ENCODE data around the gene ZBTB20.
"Not testable (repeated sequence)": the region's sequence is repeated elsewhere in the genome, so short reads cannot be mapped to it uniquely, and the experiment has no call there.

The ZBTB20 gene

DNA sequence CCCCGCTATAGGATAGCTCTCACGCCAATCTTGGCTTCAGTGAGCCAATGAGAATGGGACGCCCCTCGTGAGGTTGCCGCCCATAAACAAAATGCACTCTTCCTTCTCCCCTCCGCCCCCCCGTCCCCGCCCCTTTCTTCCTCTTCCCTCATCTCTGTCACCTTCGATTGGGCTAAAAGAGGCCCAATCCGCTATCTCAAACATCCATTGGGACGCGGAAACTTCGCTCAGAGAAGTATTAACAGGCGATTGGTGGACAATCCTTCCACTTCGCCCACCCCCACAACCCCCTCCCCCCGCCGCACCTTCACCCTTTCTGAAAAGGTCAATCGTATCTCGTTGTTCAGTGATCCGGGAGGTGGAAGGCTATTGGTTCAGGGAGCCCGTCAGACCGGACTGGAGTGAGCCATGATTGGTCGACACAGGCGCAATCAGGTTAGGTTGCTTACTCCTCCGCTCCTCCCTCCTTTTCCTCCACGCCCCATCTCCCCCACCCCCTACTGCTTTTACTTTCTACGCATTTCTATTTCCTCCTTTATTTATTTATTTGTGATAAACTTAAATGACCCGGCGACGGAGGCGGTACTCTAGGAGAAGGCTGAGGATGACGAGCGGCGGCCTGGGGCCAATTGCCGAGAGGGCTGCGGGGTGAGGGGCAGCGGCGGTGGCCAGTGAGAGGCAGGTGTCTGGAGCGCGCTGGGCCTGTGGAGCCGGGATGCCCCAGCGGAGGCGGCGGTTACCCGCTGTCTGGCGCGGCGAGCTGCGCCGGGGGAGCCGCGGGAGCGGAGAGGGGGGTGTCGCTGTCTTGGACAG, 447 bp upstream of the ZBTB20 start:
- peak; percentile 100 for DNase-seq

DNA sequence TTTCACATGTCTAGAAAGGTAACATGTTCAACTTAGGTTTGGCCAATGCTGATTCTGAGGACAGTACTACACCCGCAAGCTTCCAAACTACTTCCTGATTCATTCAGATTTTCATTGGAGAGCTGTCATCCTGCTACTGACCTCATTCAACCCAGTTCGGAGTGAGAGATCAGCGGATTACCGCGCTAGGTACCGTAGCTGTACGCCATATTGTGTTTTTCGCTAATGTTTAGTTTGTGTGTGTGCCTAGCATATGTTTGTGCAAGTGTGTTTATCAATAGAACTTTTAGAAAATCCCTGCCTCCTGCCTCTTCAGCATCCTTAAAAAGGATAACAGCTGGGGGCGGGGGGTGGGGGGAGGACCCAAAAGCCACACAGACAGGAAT, 1.1 kb downstream of the ZBTB20 start:
- peak; percentile 88 to 92 for DNase-seq

DNA sequence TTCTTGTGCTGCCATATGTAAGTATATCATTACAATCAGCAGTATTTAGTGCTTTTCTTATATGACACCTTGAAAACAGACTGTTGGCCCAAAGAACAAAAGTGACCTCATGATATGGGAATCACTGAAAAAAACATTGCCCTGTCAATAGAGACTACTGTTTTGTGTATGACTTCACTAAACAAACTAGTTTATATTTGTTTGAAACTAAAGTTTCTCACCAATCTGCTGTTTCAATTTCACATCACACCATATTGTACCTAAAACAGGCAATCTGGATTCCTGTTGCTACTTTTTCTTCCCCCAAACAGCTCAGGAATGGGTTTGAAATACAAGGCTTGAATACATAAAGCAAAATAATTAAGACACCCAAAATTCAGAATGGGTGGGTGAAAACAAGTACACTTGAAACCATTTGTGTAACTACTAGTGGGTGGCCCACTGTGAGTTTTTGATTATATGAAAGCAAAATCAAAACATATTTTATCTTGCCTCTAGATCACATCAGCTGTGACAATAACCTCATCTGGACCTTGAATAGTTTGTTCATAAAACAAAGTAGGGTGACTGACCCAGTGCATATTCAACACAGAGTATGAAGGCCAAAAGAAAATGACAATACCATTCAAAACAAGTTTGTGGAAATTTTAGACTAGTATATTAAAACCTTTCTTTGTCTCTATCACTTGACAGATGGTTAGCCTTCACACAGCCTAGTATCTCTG, 5.9 kb downstream of the ZBTB20 start:
- no peak for DNase-seq

DNA sequence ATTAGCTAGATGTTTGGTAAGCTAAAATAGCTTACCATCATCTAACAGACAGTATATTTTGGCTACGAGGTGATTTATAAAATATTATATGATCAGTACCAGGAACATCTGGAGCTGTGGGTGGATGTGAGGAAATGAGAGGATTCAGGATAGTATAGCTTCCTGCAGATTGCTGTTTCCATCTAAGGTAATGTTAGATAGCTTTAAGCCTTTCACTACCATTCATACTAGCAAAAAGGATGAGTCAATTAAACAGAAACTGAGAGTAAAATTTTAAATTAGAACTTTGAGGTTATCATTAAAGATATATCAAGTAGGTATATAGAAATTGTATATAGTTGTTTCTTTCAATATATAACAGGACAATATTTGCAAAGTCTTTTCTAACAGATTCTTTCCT, 8.0 kb downstream of the ZBTB20 start:
- DNase-seq, result no peak

DNA sequence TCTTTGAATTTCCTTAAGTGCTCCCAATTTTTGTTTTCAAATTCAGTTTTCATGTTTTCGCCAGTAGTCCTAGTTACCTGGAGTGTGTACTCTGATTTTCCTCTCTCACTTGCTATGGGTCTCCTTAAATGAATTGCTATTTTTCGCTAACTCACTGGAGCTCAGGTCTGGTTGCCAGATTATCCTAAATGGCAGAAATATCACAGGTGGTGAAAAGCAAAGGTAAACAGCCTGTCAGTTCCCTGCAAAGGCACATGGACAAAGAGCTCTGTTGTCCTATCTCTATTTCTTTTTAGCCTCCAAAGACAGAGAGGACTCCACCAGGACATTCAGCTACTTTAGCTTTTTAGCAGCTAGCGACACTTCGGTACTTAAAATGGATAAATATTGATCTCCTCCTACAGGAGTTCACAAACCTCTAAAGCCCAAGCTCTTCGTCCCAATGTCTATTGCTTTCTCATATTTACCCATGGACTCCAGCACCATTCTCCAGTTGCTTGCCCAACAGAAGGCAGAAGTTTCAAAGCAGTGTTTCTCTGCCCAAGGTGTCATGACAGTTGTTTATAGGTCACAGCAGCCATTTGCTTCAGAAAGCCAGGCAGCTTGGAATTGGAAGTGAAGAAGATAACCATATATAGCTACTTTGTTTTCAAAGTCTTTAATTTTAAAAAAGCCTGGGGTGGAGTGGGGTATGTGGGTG, 12.3 kb downstream of the ZBTB20 start:
- no peak for DNase-seq

DNA sequence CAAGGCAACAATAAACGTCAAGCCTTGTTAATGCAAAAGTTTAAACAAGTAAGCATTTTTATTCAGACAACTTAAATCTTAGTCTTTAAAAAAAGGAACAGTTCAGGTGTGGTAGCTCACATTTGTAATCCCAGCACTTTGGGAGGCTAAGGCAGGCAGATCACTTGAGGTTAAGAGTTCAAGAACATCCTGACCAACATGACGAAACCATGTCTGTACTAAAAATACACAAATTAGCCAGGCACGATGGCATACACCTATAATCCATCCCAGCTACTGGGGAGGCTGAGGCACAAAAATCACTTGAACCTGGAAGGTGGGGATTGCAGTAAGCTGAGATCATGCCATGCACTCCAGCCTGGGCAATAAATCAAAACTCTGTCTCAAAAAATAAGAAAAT, 19.9 kb downstream of the ZBTB20 start:
- DNase-seq, result no peak

DNA sequence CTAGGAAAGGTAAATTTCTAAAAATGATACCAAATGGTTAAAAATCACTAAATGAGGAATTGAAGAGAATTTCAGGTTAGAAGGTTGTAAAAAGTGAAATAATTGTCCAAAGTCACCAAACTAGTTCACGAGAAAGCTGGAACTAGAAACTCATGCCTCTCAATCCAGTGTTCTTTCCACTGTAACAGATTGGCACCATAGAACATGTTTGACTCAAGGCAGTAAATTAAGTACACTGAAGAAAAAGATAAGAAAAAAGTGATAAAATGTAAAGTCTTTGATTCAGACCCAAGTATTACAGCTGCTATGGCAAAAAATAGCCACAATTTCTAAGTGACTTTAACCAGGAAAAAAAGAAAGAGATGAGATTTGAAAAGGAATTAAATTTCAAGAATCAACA, 26.5 kb downstream of the ZBTB20 start:
- DNase-seq, result no peak

DNA sequence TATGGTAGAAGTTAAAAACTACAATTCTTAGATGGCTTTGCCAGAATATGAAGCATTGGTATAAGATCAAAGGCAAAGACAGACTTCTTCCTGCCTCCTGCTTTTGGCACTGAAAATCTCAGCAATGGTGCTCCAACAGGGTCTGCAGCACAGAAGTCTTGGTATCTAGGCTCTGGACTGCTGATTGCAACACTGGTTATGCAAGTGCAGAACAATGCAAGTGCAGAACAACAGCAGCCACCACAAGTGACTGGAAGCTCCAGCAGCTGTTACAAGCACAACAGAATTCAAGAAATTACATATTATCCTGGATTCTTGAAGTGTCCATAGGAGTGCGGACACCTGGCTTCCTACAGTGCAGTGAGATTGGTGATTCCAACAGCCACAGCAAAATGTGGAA, 33.7 kb downstream of the ZBTB20 start:
- DNase-seq, result peak; percentile 54 to 65

DNA sequence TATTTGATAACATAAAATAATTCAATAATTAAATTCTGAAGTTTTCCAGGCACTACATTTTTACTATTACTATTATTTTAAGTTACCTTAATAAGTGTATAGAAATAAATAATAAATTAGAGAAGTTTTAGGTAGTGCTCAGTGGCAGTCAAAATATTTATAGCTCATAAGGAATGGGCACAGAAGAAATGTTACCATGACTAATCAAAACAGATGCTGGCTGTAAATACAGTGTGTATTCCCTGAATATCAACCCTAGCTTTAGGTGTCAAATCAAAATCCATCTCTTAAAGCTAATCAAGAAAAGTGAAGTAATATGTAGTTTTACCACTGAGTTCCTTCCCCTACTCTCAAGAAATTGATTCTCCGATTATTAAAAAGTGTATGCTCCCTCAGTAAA, 35.5 kb downstream of the ZBTB20 start:
- no peak for DNase-seq

DNA sequence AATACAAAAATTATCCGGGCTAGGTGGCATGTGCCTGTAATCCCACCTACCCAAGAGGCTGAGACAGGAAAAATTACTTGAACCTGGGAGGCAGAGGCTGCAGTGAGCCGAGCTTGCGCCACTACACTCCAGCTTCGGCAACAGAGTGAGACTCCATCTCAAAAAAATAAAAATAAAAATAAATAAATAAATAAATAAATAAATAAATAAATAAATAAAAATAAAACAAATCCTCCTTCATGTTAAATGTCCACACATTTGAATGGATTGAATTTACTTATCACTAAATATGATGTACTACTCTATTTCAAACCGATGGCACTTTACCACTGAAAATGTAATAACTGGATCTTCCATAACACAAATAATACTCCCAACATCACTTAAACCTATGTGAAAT, 36.3 kb downstream of the ZBTB20 start:
- no peak for DNase-seq

DNA sequence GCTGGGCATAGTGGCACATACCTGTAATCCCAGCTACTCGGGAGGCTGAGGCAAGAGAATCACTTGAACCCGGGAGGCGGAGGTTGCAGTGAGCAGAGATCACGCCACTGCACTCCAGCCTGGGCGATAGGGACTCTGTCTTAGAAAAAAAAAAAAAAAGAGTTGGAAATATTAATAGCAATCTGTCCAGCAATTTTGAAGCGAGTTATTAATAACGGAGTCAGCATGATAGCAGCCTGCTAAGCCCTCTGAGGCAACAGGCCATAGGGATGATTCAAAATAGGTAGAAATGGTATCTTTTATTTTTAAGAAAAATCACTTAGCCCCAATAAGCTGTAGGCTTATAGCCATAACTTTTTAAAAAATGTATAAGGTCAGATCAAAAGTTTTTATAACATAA, 37.0 kb downstream of the ZBTB20 start:
- not testable (repeated sequence) for DNase-seq

DNA sequence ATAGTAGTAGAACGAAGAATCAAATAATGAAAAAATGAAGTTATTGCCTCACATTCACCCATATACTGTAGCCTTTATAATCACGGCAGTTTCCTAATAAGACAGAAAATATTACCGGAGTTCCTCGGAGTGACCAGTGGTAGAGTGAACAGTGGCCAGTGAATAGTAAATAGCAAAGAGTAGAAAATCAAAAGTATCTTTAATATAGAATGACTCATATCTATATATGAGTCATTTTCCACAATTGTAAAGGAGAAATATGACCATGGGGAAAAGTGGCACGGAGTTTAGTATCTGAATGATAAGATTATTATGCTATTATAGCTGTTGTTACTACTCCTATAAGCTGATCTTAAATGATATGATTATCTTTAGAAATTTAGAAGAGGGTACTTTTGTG, 38.5 kb downstream of the ZBTB20 start:
- DNase-seq, result no peak

DNA sequence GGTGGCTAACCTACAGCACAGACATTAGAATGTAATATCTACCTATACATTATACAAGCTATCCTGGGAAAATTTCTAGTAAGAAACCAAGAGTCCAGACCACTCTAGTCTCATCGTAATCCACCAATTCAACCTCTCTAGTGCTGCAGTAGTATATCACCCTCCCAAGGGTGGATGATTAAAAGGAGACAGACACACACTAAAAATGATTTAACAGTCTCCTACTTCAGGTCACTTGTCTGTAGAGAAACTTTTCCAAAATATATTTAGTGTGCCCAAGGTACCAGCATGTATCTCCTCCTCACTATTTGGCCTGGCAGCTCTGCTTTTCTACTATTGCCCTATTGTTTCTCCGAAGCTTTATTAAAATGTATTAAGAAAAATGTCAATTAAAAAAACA, 45.0 kb downstream of the ZBTB20 start:
- DNase-seq, result no peak

DNA sequence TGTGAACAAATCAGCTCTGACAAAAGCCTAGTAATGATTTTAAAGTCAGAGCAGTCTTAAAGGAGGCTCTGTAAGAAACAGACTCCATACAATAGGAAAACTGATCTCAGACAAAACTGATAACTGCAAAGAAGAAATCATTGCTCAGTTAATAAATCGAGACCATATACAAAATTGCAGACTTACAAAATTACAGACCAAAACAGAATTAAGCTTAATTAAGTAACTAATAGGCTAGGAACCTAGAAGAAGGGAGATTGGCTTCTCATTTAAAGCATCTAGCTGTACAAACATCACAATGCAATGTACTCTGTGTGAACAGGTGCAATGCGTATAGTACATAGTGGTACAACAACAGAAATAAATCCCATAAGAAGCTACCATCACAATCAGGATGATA, 46.3 kb downstream of the ZBTB20 start:
- no peak for DNase-seq

DNA sequence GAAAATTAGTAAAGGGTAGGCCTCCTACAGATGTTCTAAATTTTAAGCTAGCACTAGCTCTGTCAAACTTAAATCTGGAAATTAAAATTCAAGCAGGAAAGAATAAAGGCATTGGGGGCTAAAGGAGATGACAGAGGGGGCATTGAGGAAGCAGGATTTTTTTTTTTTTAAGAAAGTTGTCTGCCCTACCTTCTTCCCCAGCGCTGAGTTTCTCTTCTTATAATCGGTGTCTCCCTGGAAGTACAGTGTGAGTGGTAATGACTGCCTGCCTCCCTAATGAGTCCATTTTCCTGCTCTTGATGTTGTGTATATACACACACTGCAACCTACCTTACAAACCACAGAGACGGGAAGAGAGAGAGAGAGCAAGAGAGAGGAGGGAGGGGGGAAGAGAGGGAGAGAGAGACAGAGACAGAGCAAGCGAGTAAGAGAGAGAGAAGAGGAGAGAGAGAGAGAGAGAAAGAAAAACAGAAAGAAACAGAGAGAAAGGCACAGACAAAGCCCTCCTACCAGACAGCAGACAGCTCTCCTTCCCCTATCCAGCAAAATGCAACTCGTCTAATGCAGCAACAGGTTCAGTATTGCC, 47.0 kb downstream of the ZBTB20 start:
- peak; percentile 69 to 81 for DNase-seq

DNA sequence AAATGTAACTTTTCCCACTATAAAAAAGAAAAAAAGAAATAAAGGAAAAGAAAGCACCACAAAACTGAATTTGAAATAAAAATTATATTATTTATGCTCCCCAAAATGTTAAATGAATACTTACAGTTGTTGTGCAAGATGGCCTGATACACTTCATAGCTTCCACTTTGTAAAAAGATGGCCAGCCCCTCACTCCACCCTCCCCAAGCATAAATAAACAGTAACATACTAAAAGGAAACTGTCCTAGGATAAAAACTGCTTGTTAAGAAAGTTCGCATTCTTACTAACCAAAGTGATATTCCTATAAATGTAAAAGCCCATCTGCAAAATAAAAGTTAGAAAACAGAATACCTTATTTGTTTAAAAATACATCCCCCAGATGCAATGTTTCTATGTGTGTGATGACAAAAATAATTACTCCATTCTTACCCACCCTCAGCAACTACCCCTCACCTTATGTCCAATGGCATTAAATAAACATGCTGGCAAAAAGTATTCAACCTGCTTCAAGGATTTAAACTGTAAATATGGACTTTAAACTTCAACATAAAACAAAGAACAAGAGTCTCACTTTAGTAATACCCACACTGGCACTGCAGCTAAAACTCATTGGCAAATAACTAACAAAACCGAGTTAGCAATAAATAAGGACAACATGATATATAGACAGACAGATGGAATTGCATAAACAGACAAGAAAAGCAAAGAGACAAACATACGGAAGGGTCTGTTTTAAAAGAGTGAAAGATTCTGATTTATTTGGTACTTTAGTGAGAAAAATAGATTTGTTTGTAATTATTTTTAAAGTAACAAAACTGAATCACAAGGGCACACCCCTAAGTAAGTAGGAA, 47.7 kb downstream of the ZBTB20 start:
- DNase-seq, result no peak

DNA sequence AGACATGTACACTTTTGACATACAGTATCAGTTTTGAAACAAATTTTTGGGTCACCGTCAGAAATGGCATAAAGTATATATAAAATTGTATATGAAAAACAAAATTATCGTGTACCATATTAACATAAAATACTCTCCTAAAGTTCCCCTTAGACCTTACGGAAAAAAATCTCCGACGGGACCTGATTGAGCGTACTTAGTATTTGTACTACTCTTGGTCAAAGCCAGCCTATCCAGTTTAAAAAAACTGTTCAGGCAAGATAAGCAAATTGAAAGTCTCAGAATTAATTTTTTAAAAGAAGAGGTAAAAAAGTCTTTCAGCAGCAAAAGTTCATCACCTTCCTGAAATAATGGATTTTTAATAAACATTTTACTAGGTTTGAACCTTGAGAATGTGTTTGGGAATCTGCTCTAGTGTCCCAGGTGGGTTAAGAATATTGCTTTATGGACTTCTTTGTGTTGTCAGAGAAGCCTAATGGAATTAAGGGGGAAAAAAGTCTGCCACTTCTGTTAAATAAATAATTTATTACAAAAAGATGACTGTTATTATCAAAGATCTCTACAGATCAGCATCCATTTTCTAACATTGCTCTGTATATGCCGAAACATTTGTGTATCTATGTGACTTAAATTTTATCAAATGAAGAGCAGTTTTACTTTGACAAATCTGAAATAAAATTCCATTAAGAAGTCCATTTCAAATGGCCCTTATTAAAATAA, 48.6 kb downstream of the ZBTB20 start:
- no peak for DNase-seq

DNA sequence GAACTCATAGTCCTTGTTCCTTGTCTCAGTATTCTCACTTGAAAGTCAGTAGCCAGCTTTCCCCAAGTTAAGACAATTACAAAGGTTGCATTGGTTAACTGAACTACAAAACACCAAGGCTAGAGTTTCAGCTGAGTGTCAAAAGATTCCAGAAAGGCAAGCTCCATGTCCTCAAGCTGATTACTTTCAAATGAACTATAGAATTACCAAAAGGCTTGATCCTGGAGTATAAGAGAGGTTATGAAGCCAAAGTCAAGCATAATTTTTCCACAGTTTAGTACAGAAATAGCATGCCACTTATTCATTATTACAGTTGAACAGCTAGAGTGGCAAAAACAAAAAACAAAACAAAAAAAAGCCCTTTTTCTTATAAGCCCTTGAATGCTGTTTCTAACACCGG, 51.9 kb downstream of the ZBTB20 start:
- DNase-seq, result no peak

DNA sequence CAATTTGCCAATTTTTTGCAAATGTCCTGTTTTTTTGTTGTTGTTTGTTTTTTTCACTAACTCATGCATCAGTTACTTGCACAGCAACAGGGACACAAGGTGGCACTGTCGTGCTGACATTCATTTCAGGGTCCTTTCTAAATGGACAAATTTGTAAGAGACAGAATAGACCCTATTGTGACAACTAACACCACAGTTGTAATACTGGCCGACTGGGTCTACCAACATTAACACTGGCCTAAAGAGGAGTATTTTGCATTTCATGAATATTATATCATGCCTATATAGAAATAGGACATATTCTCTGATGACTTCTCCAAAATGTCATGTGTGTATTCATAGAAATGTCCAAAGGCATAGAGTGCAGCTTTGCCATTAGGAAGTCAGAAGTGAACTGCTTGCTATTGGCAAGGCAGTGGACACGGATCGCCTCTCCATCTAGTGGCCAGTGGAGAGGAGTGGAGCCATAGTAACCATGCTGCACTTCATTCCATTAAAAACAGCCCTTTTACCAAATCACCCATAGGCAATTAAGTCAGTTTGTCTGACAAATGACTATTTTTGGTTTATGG, 54.8 kb downstream of the ZBTB20 start:
- DNase-seq, result peak; percentile 77 to 88

DNA sequence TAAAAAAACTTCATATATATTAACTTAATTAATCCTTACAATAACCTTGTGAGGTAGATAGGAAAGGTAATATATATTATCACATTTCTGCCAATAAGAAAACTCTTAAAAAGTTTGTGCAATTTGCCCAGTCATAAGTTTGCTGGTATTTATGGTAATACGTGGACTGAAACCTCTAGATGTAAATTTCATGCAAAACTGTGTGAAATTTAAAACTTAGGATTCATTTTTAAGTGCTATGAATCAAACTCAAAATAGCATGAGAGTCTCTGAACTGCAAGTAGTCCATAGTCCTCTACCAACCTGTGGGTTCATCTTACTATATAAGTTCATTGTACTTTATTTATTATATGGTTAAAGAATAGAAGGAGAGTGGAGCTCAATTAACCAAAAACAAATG, 56.4 kb downstream of the ZBTB20 start:
- no peak for DNase-seq

DNA sequence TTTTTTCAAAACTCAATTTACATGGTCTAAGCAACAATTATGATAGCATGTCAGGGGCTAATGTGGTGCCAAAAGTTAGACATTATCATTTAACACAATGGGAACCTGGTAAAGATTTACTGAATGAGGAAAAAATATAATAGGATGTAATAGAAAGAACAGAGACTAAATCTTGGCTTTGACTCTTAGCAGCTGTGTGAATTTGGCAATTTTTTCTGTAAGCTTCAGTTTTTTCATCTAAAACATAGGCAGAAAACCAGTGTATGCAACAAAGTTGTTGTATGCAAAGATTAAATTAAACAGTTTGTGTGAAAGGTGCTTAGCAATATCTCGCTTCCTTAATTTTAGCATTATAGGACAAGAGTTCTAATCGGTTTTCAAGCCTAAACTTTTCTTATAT, 57.6 kb downstream of the ZBTB20 start:
- DNase-seq, result no peak

DNA sequence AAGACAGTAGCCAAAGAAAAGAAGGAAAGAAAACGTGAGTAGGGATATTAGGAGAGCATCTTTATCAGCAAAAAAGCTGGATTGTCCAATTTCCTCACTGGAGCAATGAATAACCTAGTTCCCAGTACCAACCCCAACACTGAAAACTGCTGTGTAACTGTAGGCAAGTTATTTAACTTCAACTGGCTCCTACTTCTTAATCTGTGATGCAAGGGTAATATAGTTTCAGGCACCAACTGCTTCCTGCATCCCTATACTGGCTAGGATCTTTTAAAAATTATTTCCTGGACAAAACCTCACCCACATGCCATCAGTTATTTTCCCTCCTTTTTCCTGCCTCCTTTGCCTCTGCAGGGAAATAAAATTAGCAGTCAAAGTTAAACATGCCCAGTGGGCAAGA, 59.6 kb downstream of the ZBTB20 start:
- DNase-seq, result no peak
